ENCODE results near the gene NUP214. TPM values are rescaled to one million over a fixed set of nuclear protein-coding genes. Genes with fewer than 3 reads are reported as not detected.
A peak's percentile ranks its signal among the peaks of the same experiment; 100 is the strongest.
"Not testable (repeated sequence)": the region's sequence is repeated elsewhere in the genome, so short reads cannot be mapped to it uniquely, and the experiment has no call there.

The NUP214 gene
- total RNA-seq, 4 donors from 2014 or later = 13.2 to 75.8 (median 49.0) TPM

DNA sequence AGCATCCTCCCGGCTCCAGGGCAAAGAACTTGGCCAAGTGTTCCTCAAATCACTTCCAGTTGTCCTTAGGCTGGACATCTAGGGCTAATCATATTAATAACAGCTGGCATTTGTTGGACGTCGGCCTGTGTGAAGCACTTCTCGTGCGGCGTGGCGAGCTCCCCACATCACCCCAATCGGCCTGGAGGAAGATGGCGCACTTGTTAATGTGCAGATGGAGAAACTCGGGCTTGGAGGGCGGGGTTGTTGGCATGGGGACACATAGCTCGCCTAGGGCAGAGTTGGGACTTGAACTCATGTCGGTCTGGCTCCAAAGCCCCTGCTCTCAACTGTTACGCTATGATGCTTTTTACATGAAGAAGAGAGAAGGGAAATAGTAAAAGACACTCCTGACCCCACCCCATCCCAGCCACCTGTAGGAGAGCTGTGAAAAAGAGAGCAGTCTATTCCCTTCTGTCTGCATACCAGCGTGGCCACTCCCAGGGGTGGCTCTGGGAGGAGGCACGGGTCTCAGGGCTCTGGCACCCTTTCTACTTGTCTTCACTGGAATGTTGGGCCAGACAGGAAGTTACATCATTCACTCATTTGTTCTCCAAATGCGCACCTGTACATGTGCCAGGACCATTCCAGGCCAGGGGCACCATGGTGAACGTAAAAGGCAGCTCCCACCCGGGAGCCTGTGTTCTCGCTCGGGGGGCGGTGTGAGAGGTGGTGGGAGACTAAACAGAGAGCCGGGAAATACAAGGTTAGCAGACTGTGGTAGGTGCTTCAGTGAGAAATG is 12.8 kb upstream of the NUP214 start:
- no peak overlapping the region for H3K27ac ChIP-seq
- no peaks in the 10 kb centered on the region for H3K9me3 ChIP-seq
- TF ChIP-seq POLR2A (IDR thresholded peaks at IDR 0.05) = no peak
- TF ChIP-seq, protein P1, sequence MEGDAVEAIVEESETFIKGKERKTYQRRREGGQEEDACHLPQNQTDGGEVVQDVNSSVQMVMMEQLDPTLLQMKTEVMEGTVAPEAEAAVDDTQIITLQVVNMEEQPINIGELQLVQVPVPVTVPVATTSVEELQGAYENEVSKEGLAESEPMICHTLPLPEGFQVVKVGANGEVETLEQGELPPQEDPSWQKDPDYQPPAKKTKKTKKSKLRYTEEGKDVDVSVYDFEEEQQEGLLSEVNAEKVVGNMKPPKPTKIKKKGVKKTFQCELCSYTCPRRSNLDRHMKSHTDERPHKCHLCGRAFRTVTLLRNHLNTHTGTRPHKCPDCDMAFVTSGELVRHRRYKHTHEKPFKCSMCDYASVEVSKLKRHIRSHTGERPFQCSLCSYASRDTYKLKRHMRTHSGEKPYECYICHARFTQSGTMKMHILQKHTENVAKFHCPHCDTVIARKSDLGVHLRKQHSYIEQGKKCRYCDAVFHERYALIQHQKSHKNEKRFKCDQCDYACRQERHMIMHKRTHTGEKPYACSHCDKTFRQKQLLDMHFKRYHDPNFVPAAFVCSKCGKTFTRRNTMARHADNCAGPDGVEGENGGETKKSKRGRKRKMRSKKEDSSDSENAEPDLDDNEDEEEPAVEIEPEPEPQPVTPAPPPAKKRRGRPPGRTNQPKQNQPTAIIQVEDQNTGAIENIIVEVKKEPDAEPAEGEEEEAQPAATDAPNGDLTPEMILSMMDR (IDR thresholded peaks at IDR 0.05) = no peak
- no peak for DNase-seq
- H3K4me3 ChIP-seq = no peak overlapping the region
- no peaks in the 10 kb centered on the region for H3K4me1 ChIP-seq
- H3K27me3 ChIP-seq = no peaks in the 10 kb centered on the region
- H3K36me3 ChIP-seq = no peaks in the 10 kb centered on the region
- intact Hi-C loops (cut with DNase I; ENCODE audit: low total_unique reads) = no loop called here

DNA sequence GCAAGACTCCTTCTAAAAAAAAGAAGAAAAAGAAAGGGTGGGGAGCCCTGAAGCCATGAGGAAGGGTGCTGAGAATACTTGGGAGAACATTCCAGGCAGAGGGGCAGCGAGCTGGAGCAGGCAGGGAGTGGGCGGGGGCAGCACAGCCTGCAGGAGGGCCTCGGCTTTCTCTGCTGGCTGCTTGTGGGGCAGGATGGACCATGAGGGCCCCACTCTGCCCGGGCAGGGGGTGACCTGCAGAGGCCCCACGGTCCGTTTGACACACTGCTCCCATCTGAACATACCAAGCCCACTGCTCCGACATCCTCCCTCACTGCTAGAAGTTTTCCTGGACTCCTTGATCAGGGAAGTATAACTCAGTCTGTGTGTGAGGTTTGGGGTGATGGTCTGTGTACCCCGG is 11.7 kb upstream of the NUP214 start:
- Histone ChIP-seq H3K4me3 (no peak overlapping the region), H3K4me1 (no peaks in the 10 kb centered on the region), H3K9me3 (no peaks in the 10 kb centered on the region), H3K36me3 (no peaks in the 10 kb centered on the region), H3K27me3 (no peaks in the 10 kb centered on the region), H3K27ac (no peak overlapping the region)
- TF ChIP-seq, protein P1 (IDR thresholded peaks at IDR 0.05) = no peak
- TF ChIP-seq POLR2A (IDR thresholded peaks at IDR 0.05) = no peak
- intact Hi-C loops (cut with DNase I; ENCODE audit: low total_unique reads) = no loop called here
- DNase-seq = no peak

DNA sequence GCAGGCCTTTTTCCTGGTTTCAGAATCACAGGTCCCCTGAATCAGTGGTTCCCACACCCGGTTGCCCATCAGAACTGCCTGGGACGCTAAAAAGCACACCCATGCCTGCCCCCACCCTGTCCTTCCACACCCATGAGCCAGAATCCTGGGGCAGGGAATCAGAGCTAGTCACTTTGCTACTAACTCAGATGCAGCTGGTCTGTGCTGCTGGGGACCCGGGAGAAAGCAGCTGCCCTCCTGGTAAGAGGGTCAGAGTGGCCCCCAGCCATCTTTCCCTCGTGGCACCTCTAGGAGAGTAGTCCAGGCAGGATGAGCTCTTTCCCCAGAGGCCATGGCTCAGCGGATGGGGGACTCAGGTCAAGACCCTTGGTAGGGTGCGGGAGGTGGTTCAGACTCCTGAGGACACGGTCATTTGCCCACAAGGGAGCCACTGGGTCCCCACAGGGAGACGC is 11.3 kb upstream of the NUP214 start:
- intact Hi-C loops (cut with DNase I; ENCODE audit: low total_unique reads) = no loop called here
- Histone ChIP-seq H3K4me1 (no peaks in the 10 kb centered on the region), H3K9me3 (no peaks in the 10 kb centered on the region), H3K36me3 (no peaks in the 10 kb centered on the region), H3K27ac (no peak overlapping the region), H3K27me3 (no peaks in the 10 kb centered on the region), H3K4me3 (no peak overlapping the region)
- DNase-seq = no peak
- TF ChIP-seq, protein P1 (IDR thresholded peaks at IDR 0.05) = no peak
- TF ChIP-seq POLR2A (IDR thresholded peaks at IDR 0.05) = no peak

DNA sequence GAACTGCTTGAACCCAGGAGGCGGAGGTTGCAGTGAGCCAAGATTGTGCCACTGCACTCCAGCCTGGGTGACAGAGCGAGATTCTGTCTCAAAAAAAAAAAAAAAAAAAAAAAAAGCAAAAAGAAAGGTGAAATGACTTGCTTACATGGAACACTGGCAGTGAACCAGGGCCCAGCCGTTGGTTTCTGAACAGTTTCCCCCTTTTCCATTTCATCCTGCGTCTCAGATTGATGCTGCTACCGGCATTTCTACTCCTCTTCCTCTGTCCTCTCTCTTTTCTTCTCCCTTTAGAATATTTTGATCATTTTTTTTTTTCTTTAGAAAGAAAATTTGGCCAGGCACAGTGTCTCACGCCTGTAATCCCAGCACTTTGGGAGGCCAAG is 10.0 kb upstream of the NUP214 start:
- H3K4me1 ChIP-seq; intact Hi-C loops (cut with DNase I; ENCODE audit: low total_unique reads); H3K9me3 ChIP-seq; DNase-seq; H3K27ac ChIP-seq; H3K27me3 ChIP-seq; H3K4me3 ChIP-seq; H3K36me3 ChIP-seq: not testable (repeated sequence)

DNA sequence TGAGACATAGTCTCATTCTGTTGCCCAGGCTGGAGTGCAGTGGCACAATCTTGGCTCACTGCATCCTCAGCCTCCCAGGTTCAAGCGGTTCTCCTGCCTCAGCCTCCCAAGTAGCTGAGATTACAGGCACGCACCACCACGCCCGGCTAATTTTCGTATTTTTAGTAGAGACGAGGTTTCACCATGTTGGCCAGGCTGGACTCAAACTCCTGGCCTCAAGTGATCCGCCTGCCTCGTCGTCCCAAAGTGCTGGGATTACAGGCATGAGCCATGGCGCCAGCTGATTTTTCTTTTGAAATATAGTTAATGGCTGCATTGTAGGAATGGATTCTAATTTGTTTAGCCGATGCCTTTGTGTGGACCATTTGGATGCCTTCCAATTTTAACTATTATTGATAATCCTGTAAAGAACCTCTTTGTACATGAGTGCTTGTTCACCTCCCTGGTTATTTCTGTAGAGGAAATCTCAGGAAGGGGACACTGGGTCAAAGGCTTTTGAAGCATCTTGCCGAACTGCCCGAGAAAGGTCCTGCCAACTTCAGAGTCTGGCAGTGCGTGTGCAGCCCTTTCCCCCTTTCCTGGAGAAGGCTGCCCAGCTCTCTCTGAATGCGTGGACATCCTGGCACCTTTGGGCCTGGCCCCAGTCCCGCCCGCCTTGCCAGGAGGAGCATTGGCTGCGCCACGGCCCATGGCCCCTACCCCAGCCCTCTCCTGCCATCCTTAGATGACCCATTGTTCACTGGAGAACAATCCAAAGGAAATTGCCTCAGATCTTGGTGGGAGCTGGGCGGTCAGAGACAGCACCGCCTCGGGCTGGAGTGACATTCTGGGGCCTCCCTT is 8.9 kb upstream of the NUP214 start:
- Histone ChIP-seq H3K4me1 (no peaks in the 10 kb centered on the region), H3K27me3 (no peaks in the 10 kb centered on the region), H3K4me3 (no peak overlapping the region), H3K9me3 (no peaks in the 10 kb centered on the region), H3K36me3 (no peaks in the 10 kb centered on the region), H3K27ac (peak overlapping the region in 1 of 2 donors; percentile 57)
- DNase-seq = peak in 1 of 2 donors; percentile 49
- intact Hi-C loops (cut with DNase I; ENCODE audit: low total_unique reads) = no loop called here
- TF ChIP-seq, protein P1 (IDR thresholded peaks at IDR 0.05) = no peak
- TF ChIP-seq POLR2A (IDR thresholded peaks at IDR 0.05) = no peak

Data from uterus (tissue), 4 donors.